ENCODE measurements around the gene ATP11A. TPM values are rescaled to one million over a fixed set of nuclear protein-coding genes. Genes with fewer than 3 reads are reported as not detected.

The ATP11A gene
- total RNA-seq, 4 donors from 2014 or later, result 32.1 to 83.6 (median 46.2) TPM

DNA sequence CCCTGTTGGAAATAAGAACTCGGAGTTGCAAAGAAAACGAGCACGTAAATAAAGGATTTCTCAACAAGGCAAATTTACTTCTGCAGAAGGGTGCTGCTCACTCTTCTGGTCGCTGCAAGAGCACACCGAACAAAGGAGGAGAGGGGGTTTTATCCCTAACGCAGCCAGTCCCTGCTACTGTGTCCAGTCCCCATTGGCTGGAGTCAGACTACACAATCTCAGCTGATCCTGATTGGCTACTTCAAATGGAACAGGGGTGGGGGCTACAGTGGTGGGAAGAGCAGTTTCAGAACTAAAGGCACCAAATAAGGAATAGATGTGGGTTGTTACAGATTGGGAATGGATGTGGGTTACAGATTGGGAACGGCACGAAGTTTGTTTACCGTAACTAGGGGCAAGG, 215.2 kb downstream of the ATP11A start:
- no peaks in the 10 kb centered on the region for H3K36me3 ChIP-seq
- 95 to 97% methylated on average over 9 of the region's 9 CpGs for WGBS, 2 donors
- H3K9me3 ChIP-seq, result no peaks in the 10 kb centered on the region
- intact Hi-C loops (cut with DNase I), result no loop called here
- no peak for DNase-seq
- H3K27ac ChIP-seq, result peak overlapping the region in 1 of 3 donors; percentile 27
- TF ChIP-seq, protein P1, sequence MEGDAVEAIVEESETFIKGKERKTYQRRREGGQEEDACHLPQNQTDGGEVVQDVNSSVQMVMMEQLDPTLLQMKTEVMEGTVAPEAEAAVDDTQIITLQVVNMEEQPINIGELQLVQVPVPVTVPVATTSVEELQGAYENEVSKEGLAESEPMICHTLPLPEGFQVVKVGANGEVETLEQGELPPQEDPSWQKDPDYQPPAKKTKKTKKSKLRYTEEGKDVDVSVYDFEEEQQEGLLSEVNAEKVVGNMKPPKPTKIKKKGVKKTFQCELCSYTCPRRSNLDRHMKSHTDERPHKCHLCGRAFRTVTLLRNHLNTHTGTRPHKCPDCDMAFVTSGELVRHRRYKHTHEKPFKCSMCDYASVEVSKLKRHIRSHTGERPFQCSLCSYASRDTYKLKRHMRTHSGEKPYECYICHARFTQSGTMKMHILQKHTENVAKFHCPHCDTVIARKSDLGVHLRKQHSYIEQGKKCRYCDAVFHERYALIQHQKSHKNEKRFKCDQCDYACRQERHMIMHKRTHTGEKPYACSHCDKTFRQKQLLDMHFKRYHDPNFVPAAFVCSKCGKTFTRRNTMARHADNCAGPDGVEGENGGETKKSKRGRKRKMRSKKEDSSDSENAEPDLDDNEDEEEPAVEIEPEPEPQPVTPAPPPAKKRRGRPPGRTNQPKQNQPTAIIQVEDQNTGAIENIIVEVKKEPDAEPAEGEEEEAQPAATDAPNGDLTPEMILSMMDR (IDR thresholded peaks at IDR 0.05), result no peak
- TF ChIP-seq POLR2A (IDR thresholded peaks at IDR 0.05), result no peak
- H3K27me3 ChIP-seq, result no peaks in the 10 kb centered on the region
- no peak overlapping the region for H3K4me3 ChIP-seq (replicated peaks in 1 of 3)
- H3K4me1 ChIP-seq, result peaks cover 48 to 50% of the 10 kb centered on the region in 2 donors

DNA sequence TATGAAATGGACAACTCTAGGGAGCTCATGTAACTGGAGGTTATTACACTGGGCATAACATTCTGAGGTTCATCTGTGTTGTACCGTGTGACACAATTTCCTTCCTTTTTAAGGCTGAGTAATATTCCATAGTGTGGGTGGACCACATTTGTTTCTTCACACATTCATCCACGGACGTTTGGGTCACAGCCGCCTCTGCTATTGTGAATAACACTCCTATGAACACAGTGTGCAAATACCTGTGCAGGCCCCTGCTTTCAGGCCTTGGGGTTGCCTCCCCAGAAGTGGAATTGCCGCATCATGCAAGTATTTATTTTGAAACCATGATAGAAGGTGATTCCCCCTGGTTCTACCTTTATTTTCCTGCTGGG, 215.8 kb downstream of the ATP11A start:
- H3K4me3 ChIP-seq (replicated peaks in 1 of 3), result no peak overlapping the region
- no peak for DNase-seq
- 90 to 97% methylated on average over 5 of the region's 5 CpGs for WGBS, 2 donors
- no peaks in the 10 kb centered on the region for H3K9me3 ChIP-seq
- no peak for TF ChIP-seq POLR2A (IDR thresholded peaks at IDR 0.05)
- TF ChIP-seq, protein P1 (IDR thresholded peaks at IDR 0.05), result no peak
- H3K4me1 ChIP-seq, result peaks cover 44 to 46% of the 10 kb centered on the region in 2 donors
- no peaks in the 10 kb centered on the region for H3K36me3 ChIP-seq
- peak overlapping the region in 1 of 3 donors; percentile 27 for H3K27ac ChIP-seq
- no peaks in the 10 kb centered on the region for H3K27me3 ChIP-seq
- intact Hi-C loops (cut with DNase I), result no loop called here

DNA sequence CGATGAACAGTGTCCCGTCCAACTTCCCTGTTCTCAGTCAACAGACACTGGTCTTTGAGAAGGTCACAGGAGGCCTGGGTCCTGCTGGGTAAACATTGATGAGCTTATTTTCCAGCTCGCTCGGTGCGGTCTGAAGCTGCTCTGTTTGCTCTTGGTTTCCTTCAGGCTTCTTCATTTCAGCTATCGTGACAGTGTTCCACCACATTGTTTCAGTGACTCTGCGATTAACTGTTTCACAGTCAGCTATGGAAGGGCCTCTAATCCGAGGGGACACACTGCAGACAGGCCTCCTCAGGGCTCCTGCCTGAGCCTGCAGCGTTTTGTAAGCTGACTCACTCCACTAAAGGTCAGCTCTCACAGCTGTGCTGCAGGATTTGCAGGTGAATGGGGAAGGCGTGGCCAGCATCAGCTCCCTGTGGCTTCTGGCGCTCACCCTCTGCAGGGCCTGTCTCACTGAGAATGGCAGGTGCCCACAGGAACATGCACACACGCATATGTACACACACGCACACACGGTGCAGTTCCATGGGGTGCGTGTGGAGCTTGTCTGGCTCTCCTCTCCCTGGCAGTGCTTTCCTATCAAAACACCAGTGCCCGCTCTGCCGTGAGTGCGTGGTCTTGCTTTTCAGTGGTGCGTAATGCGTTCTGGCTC, 216.3 kb downstream of the ATP11A start:
- 88% methylated on average over 11 to 15 of the region's 20 CpGs for WGBS, 2 donors
- Histone ChIP-seq H3K36me3 (no peaks in the 10 kb centered on the region), H3K27ac (no peak overlapping the region), H3K9me3 (no peaks in the 10 kb centered on the region), H3K4me1 (peaks cover 39 to 41% of the 10 kb centered on the region in 2 donors), H3K4me3 (replicated peaks in 1 of 3) (no peak overlapping the region), H3K27me3 (no peaks in the 10 kb centered on the region)
- TF ChIP-seq, protein P1 (IDR thresholded peaks at IDR 0.05), result no peak
- TF ChIP-seq POLR2A (IDR thresholded peaks at IDR 0.05), result no peak
- intact Hi-C loops (cut with DNase I), result no loop called here
- DNase-seq, result no peak

DNA sequence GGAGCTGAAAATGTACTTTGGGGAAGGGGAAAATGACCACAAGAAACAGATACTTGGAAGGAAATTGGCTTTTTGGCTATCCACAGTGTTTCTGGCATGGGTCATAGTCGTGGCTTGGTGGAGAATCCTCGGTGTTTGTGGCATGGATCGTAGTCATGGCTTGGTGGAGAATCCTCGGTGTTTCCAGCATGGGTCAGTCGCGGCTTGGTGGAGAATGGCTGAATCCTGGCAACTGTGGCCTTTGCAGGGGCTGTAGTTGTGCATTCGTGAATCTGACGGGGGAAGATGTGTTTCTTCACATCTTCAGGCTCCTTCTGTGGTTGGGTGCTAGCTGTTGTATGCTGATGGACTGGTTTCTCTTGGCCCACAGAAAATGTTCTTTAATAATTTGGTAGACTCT, 217.4 kb downstream of the ATP11A start:
- Histone ChIP-seq H3K36me3 (no peaks in the 10 kb centered on the region), H3K27me3 (no peaks in the 10 kb centered on the region), H3K9me3 (no peaks in the 10 kb centered on the region), H3K4me1 (peaks cover 28 to 31% of the 10 kb centered on the region in 2 donors), H3K4me3 (replicated peaks in 1 of 3) (no peak overlapping the region), H3K27ac (no peak overlapping the region)
- TF ChIP-seq POLR2A (IDR thresholded peaks at IDR 0.05), result no peak
- TF ChIP-seq, protein P1 (IDR thresholded peaks at IDR 0.05), result no peak
- DNase-seq, result no peak
- intact Hi-C loops (cut with DNase I), result no loop called here
- WGBS, 2 donors, result 93 to 94% methylated on average over 8 of the region's 8 CpGs

DNA sequence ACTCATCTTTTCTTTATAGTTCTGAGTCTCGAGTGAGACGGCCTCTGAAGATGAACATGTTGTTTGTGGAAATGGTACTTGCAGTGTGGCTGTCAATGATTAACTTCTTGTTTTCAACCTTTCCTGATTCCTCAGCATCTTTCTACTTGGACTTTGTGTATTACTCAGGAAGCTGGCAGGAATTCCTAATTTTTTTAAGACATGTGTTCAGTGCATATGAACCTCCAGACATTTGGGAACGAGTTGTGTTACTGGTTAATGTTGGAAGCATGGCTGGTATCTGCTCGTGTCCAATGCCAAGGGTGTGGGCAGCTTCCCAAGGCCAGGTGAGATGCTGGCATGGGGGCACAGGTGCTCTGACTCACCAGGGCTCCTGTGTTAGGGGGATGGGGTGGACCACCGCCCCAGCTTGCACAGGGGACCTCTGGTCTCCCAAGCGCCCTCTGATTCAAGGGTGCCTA, 218.1 kb downstream of the ATP11A start:
- TF ChIP-seq, protein P1 (IDR thresholded peaks at IDR 0.05), result no peak
- TF ChIP-seq POLR2A (IDR thresholded peaks at IDR 0.05), result no peak
- H3K27me3 ChIP-seq, result no peaks in the 10 kb centered on the region

More for the DNA sequence above, 218.1 kb downstream of the ATP11A start:
- WGBS, 2 donors, result 67 to 78% methylated on average over 6 of the region's 6 CpGs
- no peak for DNase-seq
- Histone ChIP-seq H3K9me3 (no peaks in the 10 kb centered on the region), H3K36me3 (no peaks in the 10 kb centered on the region), H3K27ac (no peak overlapping the region), H3K4me1 (peaks cover 26 to 28% of the 10 kb centered on the region in 2 donors), H3K4me3 (replicated peaks in 1 of 3) (no peak overlapping the region)
- intact Hi-C loops (cut with DNase I), result no loop called here

All from thyroid gland (tissue), 4 donors.